OCI-LY3 (cell line): ENCODE measurements around the gene CNTNAP2.

Source experiments
- H2AFZ ChIP-seq: fragments of 200-600, 300-600 bp; shearing (Covaris generic); 2 replicates; pipeline ENCODE4 v1.6.0; 2014; ENCODE audit warnings: antibody characterized with exemption, low read depth, low read length
- H3K27ac ChIP-seq: fragments of 200-600, 300-600 bp; sonication (generic); 2 replicates; pipeline ENCODE4 v1.5.1; 2014; ENCODE audit warnings: mild to moderate bottlenecking, low read length, moderate library complexity, mixed read lengths
- H3K27me3 ChIP-seq: fragments of 200-600, 300-600 bp; sonication (generic); 2 replicates; pipeline ENCODE4 v1.6.1; 2014; ENCODE audit warnings: low read depth, low read length, mixed read lengths
- H3K36me3 ChIP-seq: fragments of 200-600, 300-600 bp; sonication (generic); replicated peaks from 2 replicates; pipeline ENCODE3; 2014; ENCODE audit warnings: low read depth, low read length, mixed read lengths
- H3K4me1 ChIP-seq: fragments of 300-600, 200-600 bp; sonication (generic); 2 replicates; pipeline ENCODE4 v1.6.1; 2014; ENCODE audit warnings: low read length, mixed read lengths
- H3K4me2 ChIP-seq: fragments of 200-600, 300-600 bp; sonication (generic); 2 replicates; pipeline ENCODE4 v1.6.1; 2014; ENCODE audit warnings: low read length, mixed read lengths
- H3K4me3 ChIP-seq: fragments of 300-600, 200-600 bp; sonication (generic); 2 replicates; pipeline ENCODE4 v1.5.1; 2014; ENCODE audit warnings: antibody characterized with exemption, mild to moderate bottlenecking, low read length, moderate library complexity
- H3K79me2 ChIP-seq: fragments of 300-600, 200-600 bp; shearing (Covaris generic); 2 replicates; pipeline ENCODE4 v1.6.1; 2014; ENCODE audit warnings: mild to moderate bottlenecking, low read length, mixed read lengths
- H3K9ac ChIP-seq: fragments of 300-600, 200-600 bp; shearing (Covaris generic); 2 replicates; pipeline ENCODE4 v1.6.0; 2014; ENCODE audit warnings: mild to moderate bottlenecking, low read length, moderate library complexity
- H3K9me3 ChIP-seq: fragments of 200-600, 300-600 bp; shearing (Covaris generic); 2 replicates; pipeline ENCODE4 v1.6.1; 2014; ENCODE audit warnings: low read length, mixed read lengths; ENCODE audit not compliant: insufficient read depth
- H4K20me1 ChIP-seq: fragments of 200-600, 300-600 bp; sonication (generic); 2 replicates; pipeline ENCODE4 v1.6.1; 2016; ENCODE audit warnings: low read length, mixed read lengths; ENCODE audit not compliant: insufficient read depth
- EZH2phosphoT487 ChIP-seq: fragments of 200-600 bp; shearing (Covaris generic); IDR thresholded peaks from 2 replicates; pipeline ENCODE4 v1.6.1; 2018; ENCODE audit warnings: antibody characterized with exemption, mixed run types, low read depth
- TF ChIP-seq, protein P1 (sequence below): fragments of 200-600, 300-600 bp; sonication (generic); IDR thresholded peaks from 2 replicates; pipeline ENCODE4 v1.5.1; 2014; ENCODE audit warnings: antibody characterized with exemption, low read length, low read depth

The CNTNAP2 gene

DNA sequence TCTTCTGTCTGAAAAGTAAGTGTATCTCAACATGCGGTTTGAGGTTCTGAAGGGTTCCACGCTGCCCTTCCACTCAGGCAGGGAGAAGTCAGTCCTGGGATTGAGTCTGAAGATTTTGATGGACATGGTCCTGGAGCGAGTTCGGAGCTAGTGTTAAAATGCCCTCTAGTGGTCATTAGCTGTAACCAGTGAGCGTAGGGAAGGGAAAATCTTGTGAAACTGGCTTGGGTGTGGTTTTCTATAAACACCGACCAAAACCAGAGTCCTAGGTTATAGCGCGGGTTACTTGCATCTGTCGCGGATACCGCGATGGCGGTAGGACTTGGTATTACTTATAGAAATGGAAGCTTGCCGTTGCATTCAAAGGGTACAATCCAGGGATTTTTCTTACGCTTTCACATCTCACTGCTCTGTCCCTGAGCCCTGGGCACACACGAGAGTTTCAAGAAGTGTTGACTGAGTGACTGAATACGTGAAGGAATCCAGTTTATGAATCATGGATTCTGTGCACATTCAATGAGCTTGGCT, 2125.8 kb downstream of the CNTNAP2 start:
- H3K79me2 ChIP-seq = no peaks in the 10 kb centered on the region
- TF ChIP-seq, protein P1, sequence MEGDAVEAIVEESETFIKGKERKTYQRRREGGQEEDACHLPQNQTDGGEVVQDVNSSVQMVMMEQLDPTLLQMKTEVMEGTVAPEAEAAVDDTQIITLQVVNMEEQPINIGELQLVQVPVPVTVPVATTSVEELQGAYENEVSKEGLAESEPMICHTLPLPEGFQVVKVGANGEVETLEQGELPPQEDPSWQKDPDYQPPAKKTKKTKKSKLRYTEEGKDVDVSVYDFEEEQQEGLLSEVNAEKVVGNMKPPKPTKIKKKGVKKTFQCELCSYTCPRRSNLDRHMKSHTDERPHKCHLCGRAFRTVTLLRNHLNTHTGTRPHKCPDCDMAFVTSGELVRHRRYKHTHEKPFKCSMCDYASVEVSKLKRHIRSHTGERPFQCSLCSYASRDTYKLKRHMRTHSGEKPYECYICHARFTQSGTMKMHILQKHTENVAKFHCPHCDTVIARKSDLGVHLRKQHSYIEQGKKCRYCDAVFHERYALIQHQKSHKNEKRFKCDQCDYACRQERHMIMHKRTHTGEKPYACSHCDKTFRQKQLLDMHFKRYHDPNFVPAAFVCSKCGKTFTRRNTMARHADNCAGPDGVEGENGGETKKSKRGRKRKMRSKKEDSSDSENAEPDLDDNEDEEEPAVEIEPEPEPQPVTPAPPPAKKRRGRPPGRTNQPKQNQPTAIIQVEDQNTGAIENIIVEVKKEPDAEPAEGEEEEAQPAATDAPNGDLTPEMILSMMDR = peak; percentile 88
- TF ChIP-seq EZH2phosphoT487 = no peak
- peak overlapping the region; percentile 78 for H3K4me2 ChIP-seq
- no peak overlapping the region for H3K9ac ChIP-seq
- peak overlapping the region; percentile 78; the same call in 1 of the 2 replicates for H2AFZ ChIP-seq
- H3K36me3 ChIP-seq = no peaks in the 10 kb centered on the region
- no peaks in the 10 kb centered on the region for H4K20me1 ChIP-seq
- H3K27me3 ChIP-seq = peaks cover 45% of the 10 kb centered on the region
- H3K4me1 ChIP-seq = peaks cover 4% of the 10 kb centered on the region; the same call in 1 of the 2 replicates
- no peak overlapping the region for H3K27ac ChIP-seq
- H3K9me3 ChIP-seq = no peaks in the 10 kb centered on the region
- H3K4me3 ChIP-seq = peak overlapping the region; percentile 68

DNA sequence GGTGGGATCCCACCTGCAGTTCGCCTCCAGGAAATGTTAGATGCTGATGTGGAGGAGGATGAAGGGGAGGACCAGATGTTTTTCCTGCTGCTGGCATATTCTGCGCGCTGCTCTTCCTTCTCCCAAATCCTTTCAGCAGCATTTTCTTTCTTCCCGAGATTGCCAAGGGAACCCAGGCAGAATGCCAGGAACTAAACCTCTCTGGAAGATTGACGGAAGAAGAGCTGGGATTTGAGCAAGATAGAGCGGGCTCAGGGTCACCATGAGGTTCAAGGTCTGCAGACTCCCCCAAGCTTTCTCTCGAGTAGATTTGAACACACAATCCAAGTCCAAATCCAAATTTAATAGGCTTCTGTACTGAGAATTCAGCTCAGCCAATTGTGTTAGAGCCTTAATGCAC, 2128.8 kb downstream of the CNTNAP2 start:
- Histone ChIP-seq H3K9ac (no peak overlapping the region), H3K4me2 (no peak overlapping the region), H3K9me3 (no peaks in the 10 kb centered on the region), H3K4me1 (peaks cover 4% of the 10 kb centered on the region; the same call in 1 of the 2 replicates), H3K27ac (no peak overlapping the region), H2AFZ (no peak overlapping the region), H3K4me3 (no peak overlapping the region), H3K27me3 (peaks cover 44% of the 10 kb centered on the region), H3K79me2 (no peaks in the 10 kb centered on the region), H4K20me1 (no peaks in the 10 kb centered on the region), H3K36me3 (no peaks in the 10 kb centered on the region)
- TF ChIP-seq, protein P1 = no peak
- TF ChIP-seq EZH2phosphoT487 = no peak

DNA sequence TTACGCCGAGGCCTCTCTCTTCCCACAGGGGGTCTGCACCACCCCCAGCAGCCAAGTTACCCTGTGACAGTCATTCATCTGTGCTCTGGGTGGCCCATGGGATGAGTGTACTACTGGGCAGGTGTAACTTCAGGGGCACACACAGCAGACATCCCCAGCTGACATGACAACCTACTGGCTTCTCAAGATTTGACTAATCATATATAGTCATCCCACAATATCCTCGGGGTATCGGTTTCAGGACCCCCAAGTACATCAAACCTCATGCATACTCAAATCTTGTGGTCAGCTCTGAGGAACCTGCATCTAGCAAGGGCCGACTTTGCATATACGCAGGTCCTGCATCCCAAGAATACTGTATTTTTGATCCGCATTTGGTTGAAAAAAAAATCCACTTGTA, 2137.0 kb downstream of the CNTNAP2 start:
- Histone ChIP-seq H3K27me3 (peaks cover 44% of the 10 kb centered on the region), H3K79me2 (no peaks in the 10 kb centered on the region), H3K9me3 (peaks cover 15% of the 10 kb centered on the region; the same call in 1 of the 2 replicates), H4K20me1 (no peaks in the 10 kb centered on the region), H3K9ac (no peak overlapping the region), H3K4me3 (peak overlapping the region; percentile 39), H3K27ac (no peak overlapping the region), H3K4me1 (peaks cover 33% of the 10 kb centered on the region), H2AFZ (no peak overlapping the region), H3K4me2 (peak overlapping the region; percentile 61), H3K36me3 (peaks cover 6% of the 10 kb centered on the region)
- TF ChIP-seq, protein P1 = no peak
- no peak for TF ChIP-seq EZH2phosphoT487

- H3K79me2 ChIP-seq = no peaks in the 10 kb centered on the region
- H3K9me3 ChIP-seq = peaks cover 15% of the 10 kb centered on the region; the same call in 1 of the 2 replicates
- H3K27ac ChIP-seq = no peak overlapping the region
- H2AFZ ChIP-seq = no peak overlapping the region
- H3K4me2 ChIP-seq = peak overlapping the region; percentile 60
- H3K9ac ChIP-seq = no peak overlapping the region
- H4K20me1 ChIP-seq = no peaks in the 10 kb centered on the region
- H3K4me1 ChIP-seq = peaks cover 33% of the 10 kb centered on the region
- peak overlapping the region; percentile 41; the same call in 1 of the 2 replicates for H3K4me3 ChIP-seq
- peaks cover 6% of the 10 kb centered on the region for H3K36me3 ChIP-seq
- H3K27me3 ChIP-seq = peaks cover 38% of the 10 kb centered on the region
- TF ChIP-seq, protein P1 = peak; percentile 46
- no peak for TF ChIP-seq EZH2phosphoT487
Measured at GRCh38 chr7:148255333-148255732, 2138.7 kb downstream of the CNTNAP2 start.
